A549 treated with CORT108297 at 1 μM for 4 hours (cell line): ENCODE results near the gene PLA2G4A. TPM values are rescaled to one million over a fixed set of nuclear protein-coding genes. Genes with fewer than 3 reads are reported as not detected.

ENCODE experiments used
- total RNA-seq: library from RNA; stranded (reverse); fragments of 200-300 nt; extraction: Qiagen RNA extraction; gene quantifications from 5 replicates; pipeline ENCODE4 v1.2.3, GENCODE V29; 2022

Gene PLA2G4A
- total RNA-seq: 8.5 to 12.0 TPM (median 9.7 TPM) in 5 replicates

GRCh38 chr1:186828611-186829454, at the start of gene PLA2G4A:
PLA2G4A (plus strand) TSS chr1:186828949; CDS start chr1:186854355, 25,406 bp downstream.

Other genes with a start within 250 kb of the PLA2G4A start
- 5.6 to 13.3 TPM (median 7.0 TPM) in 5 replicates for gene PTGS2, start 148.5 kb upstream of the PLA2G4A start, total RNA-seq